Measurements from ENCODE around the gene CDKN2AIPNL.

CDKN2AIPNL gene

GRCh38 chr5:134451225-134451935 lies 39.7 kb upstream of the CDKN2AIPNL start:
- Histone ChIP-seq H3K9ac (ENCODE audit: low read length in 2 of 2) (no peak overlapping the region), H3K27me3 (ENCODE audit: control insufficient read depth in 1 of 2, insufficient read depth in 2 of 2, low read length in 2 of 2) (no peaks in the 10 kb centered on the region), H3K4me3 (ENCODE audit: low read length in 2 of 2) (no peak overlapping the region), H3K36me3 (ENCODE audit: control insufficient read depth in 2 of 2, insufficient read depth in 2 of 2, low read length in 2 of 2) (no peaks in the 10 kb centered on the region), H3K4me1 (ENCODE audit: control insufficient read depth, insufficient read depth, low read length) (peaks cover 8% of the 10 kb centered on the region), H3K27ac (ENCODE audit: low read length) (no peak overlapping the region), H3K9me3 (ENCODE audit: control insufficient read depth in 2 of 2, low read length in 2 of 2) (no peaks in the 10 kb centered on the region)

GRCh38 chr5:134450374-134450773 lies 38.7 kb upstream of the CDKN2AIPNL start:
- Histone ChIP-seq H3K9ac (ENCODE audit: low read length in 2 of 2) (no peak overlapping the region), H3K4me3 (ENCODE audit: low read length in 2 of 2) (no peak overlapping the region), H3K36me3 (ENCODE audit: control insufficient read depth in 2 of 2, insufficient read depth in 2 of 2, low read length in 2 of 2) (no peaks in the 10 kb centered on the region), H3K9me3 (ENCODE audit: control insufficient read depth in 2 of 2, low read length in 2 of 2) (no peaks in the 10 kb centered on the region), H3K27ac (ENCODE audit: low read length) (no peak overlapping the region), H3K4me1 (ENCODE audit: control insufficient read depth, insufficient read depth, low read length) (peaks cover 8% of the 10 kb centered on the region), H3K27me3 (ENCODE audit: control insufficient read depth in 1 of 2, insufficient read depth in 2 of 2, low read length in 2 of 2) (no peaks in the 10 kb centered on the region)

DNA sequence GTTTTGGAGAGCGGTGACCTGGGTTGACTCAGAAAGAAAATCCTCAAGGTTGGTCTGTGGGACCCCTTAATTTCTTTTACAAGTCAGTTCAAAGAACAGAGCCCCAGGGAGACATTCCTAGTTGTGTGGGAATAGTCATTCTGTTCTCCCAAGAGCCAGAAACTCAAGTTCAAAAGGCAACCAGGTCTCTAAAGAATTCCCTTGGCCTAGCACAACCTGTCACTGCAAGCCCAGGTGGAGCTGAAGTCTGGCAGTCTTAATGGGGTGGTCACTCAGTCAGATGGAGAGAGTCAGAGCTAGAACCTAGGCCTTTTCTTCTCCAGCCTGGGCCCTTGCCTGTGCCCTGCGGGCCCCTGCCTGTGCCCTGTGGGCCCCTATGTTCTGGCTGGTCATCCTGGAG lies 37.5 kb upstream of the CDKN2AIPNL start:
- Histone ChIP-seq H3K27me3 (ENCODE audit: control insufficient read depth in 1 of 2, insufficient read depth in 2 of 2, low read length in 2 of 2) (no peaks in the 10 kb centered on the region), H3K9ac (ENCODE audit: low read length in 2 of 2) (no peak overlapping the region), H3K4me3 (ENCODE audit: low read length in 2 of 2) (no peak overlapping the region), H3K27ac (ENCODE audit: low read length) (no peak overlapping the region), H3K9me3 (ENCODE audit: control insufficient read depth in 2 of 2, low read length in 2 of 2) (no peaks in the 10 kb centered on the region), H3K4me1 (ENCODE audit: control insufficient read depth, insufficient read depth, low read length) (peaks cover 8% of the 10 kb centered on the region), H3K36me3 (ENCODE audit: control insufficient read depth in 2 of 2, insufficient read depth in 2 of 2, low read length in 2 of 2) (no peaks in the 10 kb centered on the region)

- Histone ChIP-seq H3K27ac (ENCODE audit: low read length) (no peak overlapping the region), H3K36me3 (ENCODE audit: control insufficient read depth in 2 of 2, insufficient read depth in 2 of 2, low read length in 2 of 2) (no peaks in the 10 kb centered on the region), H3K9ac (ENCODE audit: low read length in 2 of 2) (no peak overlapping the region), H3K4me1 (ENCODE audit: control insufficient read depth, insufficient read depth, low read length) (peaks cover 8% of the 10 kb centered on the region), H3K9me3 (ENCODE audit: control insufficient read depth in 2 of 2, low read length in 2 of 2) (no peaks in the 10 kb centered on the region), H3K27me3 (ENCODE audit: control insufficient read depth in 1 of 2, insufficient read depth in 2 of 2, low read length in 2 of 2) (no peaks in the 10 kb centered on the region), H3K4me3 (ENCODE audit: low read length in 2 of 2) (no peak overlapping the region)
These were observed 36.3 kb upstream of the CDKN2AIPNL start for GRCh38 chr5:134447815-134448520.

DNA sequence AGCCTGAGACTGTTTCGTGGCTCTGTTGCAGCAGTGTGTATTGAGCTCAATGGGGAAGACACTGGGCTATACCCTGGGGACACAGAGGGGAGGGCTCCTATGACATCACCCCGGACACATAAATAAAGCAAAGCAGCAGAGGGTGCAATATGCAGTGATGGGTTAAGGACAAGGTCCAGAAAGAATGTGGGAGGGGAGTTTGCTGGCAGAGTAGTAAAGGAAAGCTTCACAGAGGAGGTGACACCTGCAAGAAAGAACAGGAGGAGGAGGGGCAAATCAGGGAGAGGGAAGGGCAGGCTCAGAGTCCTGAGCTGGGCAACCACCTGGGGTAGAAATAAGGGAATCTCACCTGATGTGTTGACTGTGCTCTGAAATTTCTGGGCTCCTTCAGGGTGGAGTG lies 35.3 kb upstream of the CDKN2AIPNL start:
- Histone ChIP-seq H3K4me1 (ENCODE audit: control insufficient read depth, insufficient read depth, low read length) (peaks cover 5% of the 10 kb centered on the region), H3K4me3 (ENCODE audit: low read length in 2 of 2) (no peak overlapping the region), H3K9me3 (ENCODE audit: control insufficient read depth in 2 of 2, low read length in 2 of 2) (no peaks in the 10 kb centered on the region), H3K27ac (ENCODE audit: low read length) (no peak overlapping the region), H3K27me3 (ENCODE audit: control insufficient read depth in 1 of 2, insufficient read depth in 2 of 2, low read length in 2 of 2) (no peaks in the 10 kb centered on the region), H3K36me3 (ENCODE audit: control insufficient read depth in 2 of 2, insufficient read depth in 2 of 2, low read length in 2 of 2) (no peaks in the 10 kb centered on the region), H3K9ac (ENCODE audit: low read length in 2 of 2) (no peak overlapping the region)

- Histone ChIP-seq H3K27me3 (ENCODE audit: control insufficient read depth in 1 of 2, insufficient read depth in 2 of 2, low read length in 2 of 2) (no peaks in the 10 kb centered on the region), H3K27ac (ENCODE audit: low read length) (no peak overlapping the region), H3K9ac (ENCODE audit: low read length in 2 of 2) (no peak overlapping the region), H3K36me3 (ENCODE audit: control insufficient read depth in 2 of 2, insufficient read depth in 2 of 2, low read length in 2 of 2) (no peaks in the 10 kb centered on the region), H3K9me3 (ENCODE audit: control insufficient read depth in 2 of 2, low read length in 2 of 2) (no peaks in the 10 kb centered on the region), H3K4me1 (ENCODE audit: control insufficient read depth, insufficient read depth, low read length) (no peaks in the 10 kb centered on the region), H3K4me3 (ENCODE audit: low read length in 2 of 2) (no peak overlapping the region)
These were observed 34.5 kb upstream of the CDKN2AIPNL start for GRCh38 chr5:134445856-134446818.

- Histone ChIP-seq H3K27me3 (ENCODE audit: control insufficient read depth in 1 of 2, insufficient read depth in 2 of 2, low read length in 2 of 2) (no peaks in the 10 kb centered on the region), H3K4me3 (ENCODE audit: low read length in 2 of 2) (no peak overlapping the region), H3K9ac (ENCODE audit: low read length in 2 of 2) (no peak overlapping the region), H3K9me3 (ENCODE audit: control insufficient read depth in 2 of 2, low read length in 2 of 2) (no peaks in the 10 kb centered on the region), H3K27ac (ENCODE audit: low read length) (no peak overlapping the region), H3K36me3 (ENCODE audit: control insufficient read depth in 2 of 2, insufficient read depth in 2 of 2, low read length in 2 of 2) (no peaks in the 10 kb centered on the region), H3K4me1 (ENCODE audit: control insufficient read depth, insufficient read depth, low read length) (no peaks in the 10 kb centered on the region)
These were observed 33.3 kb upstream of the CDKN2AIPNL start for GRCh38 chr5:134444941-134445471.

DNA sequence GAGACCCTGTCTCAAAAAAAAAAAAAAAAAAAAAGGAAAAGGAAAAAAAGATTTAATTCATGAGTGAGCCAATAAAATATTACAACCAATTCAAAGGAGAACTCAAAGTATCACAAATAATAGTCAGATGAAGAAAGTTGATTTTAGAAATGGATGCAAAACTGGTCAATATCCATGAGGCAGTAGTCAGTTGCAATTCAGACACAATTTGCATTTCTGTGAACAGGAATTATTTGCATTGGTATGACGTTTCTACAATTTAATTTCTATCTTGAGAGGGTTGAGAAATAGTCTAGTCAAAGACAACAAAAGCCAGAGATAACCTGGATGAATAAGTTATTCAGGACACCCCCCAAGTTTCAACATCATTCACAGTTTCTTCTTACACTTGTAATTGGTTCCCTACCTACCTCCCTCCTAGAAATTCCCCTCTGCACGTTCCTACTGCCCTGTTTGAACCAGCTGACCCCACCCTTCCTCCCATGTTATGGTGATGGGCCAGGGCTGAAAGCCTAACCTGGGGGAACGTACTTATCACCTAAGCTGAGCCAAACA lies 28.6 kb upstream of the CDKN2AIPNL start:
- no peak overlapping the region for H3K4me3 ChIP-seq (ENCODE audit: low read length in 2 of 2)
- no peak overlapping the region for H3K9ac ChIP-seq (ENCODE audit: low read length in 2 of 2)
- H3K27me3 ChIP-seq (ENCODE audit: control insufficient read depth in 1 of 2, insufficient read depth in 2 of 2, low read length in 2 of 2) = no peaks in the 10 kb centered on the region
- no peaks in the 10 kb centered on the region for H3K9me3 ChIP-seq (ENCODE audit: control insufficient read depth in 2 of 2, low read length in 2 of 2)
- no peaks in the 10 kb centered on the region for H3K36me3 ChIP-seq (ENCODE audit: control insufficient read depth in 2 of 2, insufficient read depth in 2 of 2, low read length in 2 of 2)
- H3K27ac ChIP-seq (ENCODE audit: low read length) = no peak overlapping the region
- H3K4me1 ChIP-seq (ENCODE audit: control insufficient read depth, insufficient read depth, low read length) = peaks cover 33% of the 10 kb centered on the region

DNA sequence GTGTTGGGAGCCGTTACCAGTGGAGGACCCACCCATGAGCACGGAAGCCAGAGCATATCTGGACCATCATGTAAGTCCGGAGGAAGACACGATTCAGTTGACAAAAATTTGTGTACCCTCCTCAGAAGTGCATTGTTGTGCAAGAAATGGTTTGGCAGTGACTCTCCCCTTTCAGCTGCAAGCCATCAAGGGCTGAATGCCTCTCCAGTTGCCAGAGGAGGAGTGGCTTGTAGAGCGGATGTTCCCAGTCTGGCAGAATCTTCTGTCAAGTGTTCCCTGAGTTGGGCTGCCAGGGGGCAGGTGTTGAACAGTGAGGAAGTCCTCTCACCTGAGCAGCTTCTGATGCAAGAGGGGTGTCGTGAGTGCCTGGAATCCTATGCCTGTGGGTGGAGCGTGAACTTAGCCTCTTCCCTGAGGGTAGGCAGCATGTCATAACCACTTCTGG lies 27.6 kb upstream of the CDKN2AIPNL start:
- Histone ChIP-seq H3K36me3 (ENCODE audit: control insufficient read depth in 2 of 2, insufficient read depth in 2 of 2, low read length in 2 of 2) (no peaks in the 10 kb centered on the region), H3K4me3 (ENCODE audit: low read length in 2 of 2) (peak overlapping the region in 1 of 2 donors; percentile 49), H3K27me3 (ENCODE audit: control insufficient read depth in 1 of 2, insufficient read depth in 2 of 2, low read length in 2 of 2) (no peaks in the 10 kb centered on the region), H3K9me3 (ENCODE audit: control insufficient read depth in 2 of 2, low read length in 2 of 2) (no peaks in the 10 kb centered on the region), H3K27ac (ENCODE audit: low read length) (peak overlapping the region; percentile 53), H3K9ac (ENCODE audit: low read length in 2 of 2) (no peak overlapping the region), H3K4me1 (ENCODE audit: control insufficient read depth, insufficient read depth, low read length) (peaks cover 33% of the 10 kb centered on the region)

GRCh38 chr5:134438721-134439123 lies 27.0 kb upstream of the CDKN2AIPNL start:
- Histone ChIP-seq H3K27me3 (ENCODE audit: control insufficient read depth in 1 of 2, insufficient read depth in 2 of 2, low read length in 2 of 2) (no peaks in the 10 kb centered on the region), H3K36me3 (ENCODE audit: control insufficient read depth in 2 of 2, insufficient read depth in 2 of 2, low read length in 2 of 2) (no peaks in the 10 kb centered on the region), H3K4me3 (ENCODE audit: low read length in 2 of 2) (peak overlapping the region in 1 of 2 donors; percentile 49), H3K4me1 (ENCODE audit: control insufficient read depth, insufficient read depth, low read length) (peaks cover 33% of the 10 kb centered on the region), H3K9me3 (ENCODE audit: control insufficient read depth in 2 of 2, low read length in 2 of 2) (no peaks in the 10 kb centered on the region), H3K9ac (ENCODE audit: low read length in 2 of 2) (no peak overlapping the region), H3K27ac (ENCODE audit: low read length) (peak overlapping the region; percentile 53)
